ENCODE results near the gene CIDEB. TPM values are rescaled to one million over a fixed set of nuclear protein-coding genes. Genes with fewer than 3 reads are reported as not detected.

Gene CIDEB
- total and polyA plus RNA-seq, 2 of the 4 experiments (the other 2 are of a cell fraction), result under 0.01 to 0.19 TPM

- 85% methylated on average over 6 of the region's 6 CpGs; no CpG with 5 or more reads in 1 of the 2 experiments for WGBS, 2 experiments (ENCODE audit: extremely low coverage in 2 of 2, insufficient read length in 1 of 2)
- H3K9ac ChIP-seq (ENCODE audit: low read depth, low read length), result no peak overlapping the region
- no peak overlapping the region for H2AK9ac ChIP-seq (replicated peaks; ENCODE audit: low read depth, low read length, poor library complexity)
- H2BK5ac ChIP-seq (ENCODE audit: low read depth, low read length, poor library complexity, severe bottlenecking), result no peak overlapping the region
- H3K4me2 ChIP-seq (ENCODE audit: low read depth, low read length), result no peak overlapping the region
- H4K20me1 ChIP-seq (ENCODE audit: insufficient read depth, low read length), result no peaks in the 10 kb centered on the region
- no peak overlapping the region for H2BK120ac ChIP-seq (ENCODE audit: low read depth, low read length)
- no peak overlapping the region for H3K27ac ChIP-seq (ENCODE audit: insufficient read depth, low read length)
- intact Hi-C loops (cut with micrococcal nuclease) (no loop called here), in situ Hi-C loops (cut with MboI; ENCODE audit: low sequenced_read_pairs) (no loop called here), dilution Hi-C loops (cut with HindIII; ENCODE audit: low sequenced_read_pairs, unreplicated experiment) (no loop called here)
- H4K91ac ChIP-seq (ENCODE audit: insufficient read depth, low read depth, low read length), result no peak overlapping the region
- ATAC-seq (ENCODE audit: low read depth), result no peak
- no peaks in the 10 kb centered on the region for H3K36me3 ChIP-seq (ENCODE audit: control insufficient read depth, insufficient read depth, low read length)
- CTCF ChIA-PET, result no interaction called here
- no peaks in the 10 kb centered on the region; the same call in 1 of the 2 replicates for H3K9me1 ChIP-seq (ENCODE audit: insufficient read depth, low read length)
- no peak overlapping the region for H3K4ac ChIP-seq (ENCODE audit: low read depth, low read length)
- H2AK5ac ChIP-seq (ENCODE audit: low read depth, low read length), result no peak overlapping the region
- no peak overlapping the region for H3K4me3 ChIP-seq (ENCODE audit: insufficient read depth, low read depth, low read length)
- no peaks in the 10 kb centered on the region; the same call in 1 of the 2 replicates for H3K4me1 ChIP-seq (ENCODE audit: control insufficient read depth, insufficient read depth, low read length)
- H3K79me1 ChIP-seq (ENCODE audit: low read depth in 1 of 2, low read length in 2 of 2), result peaks cover 8 to 19% of the 10 kb centered on the region in 2 experiments
- H3K27me3 ChIP-seq (ENCODE audit: control insufficient read depth, insufficient read depth, low read length), result no peaks in the 10 kb centered on the region
- POLR2A ChIA-PET (ENCODE audit: unreplicated experiment), result no interaction called here
- TF ChIP-seq RAD21 (IDR thresholded peaks at IDR 0.05; ENCODE audit: low read length), result no peak
- no peak for TF ChIP-seq MAFK (IDR thresholded peaks at IDR 0.05; ENCODE audit: low read depth, low read length)
- TF ChIP-seq MXI1 (IDR thresholded peaks at IDR 0.05; ENCODE audit: borderline replicate concordance, low read depth, low read length), result no peak
- TF ChIP-seq CEBPB (IDR thresholded peaks at IDR 0.05; ENCODE audit: low read depth, low read length), result no peak
- TF ChIP-seq POLR2A (IDR thresholded peaks at IDR 0.05; ENCODE audit: low read depth, low read length), result no peak
- no peak for TF ChIP-seq CTCF (conservative IDR thresholded peaks at IDR 0.05; ENCODE audit: low read depth, low read length)
- TF ChIP-seq CHD1 (IDR thresholded peaks at IDR 0.05; ENCODE audit: low read depth, low read length), result no peak
- no peak for TF ChIP-seq NFE2L2 (IDR thresholded peaks at IDR 0.05; ENCODE audit: low read depth, low read length)
- TF ChIP-seq MAZ (IDR thresholded peaks at IDR 0.05; ENCODE audit: borderline replicate concordance, low read depth, low read length), result no peak
- no peak for TF ChIP-seq RFX5 (IDR thresholded peaks at IDR 0.05; ENCODE audit: low read depth, low read length)
- TF ChIP-seq USF2 (IDR thresholded peaks at IDR 0.05; ENCODE audit: low read depth, low read length), result no peak
- TF ChIP-seq BHLHE40 (IDR thresholded peaks at IDR 0.05; ENCODE audit: low read depth, low read length), result no peak
- no peak for TF ChIP-seq RCOR1 (IDR thresholded peaks at IDR 0.05; ENCODE audit: insufficient replicate concordance, low read length)
- TF ChIP-seq FOS (IDR thresholded peaks at IDR 0.05; ENCODE audit: low read depth, low read length), result no peak
- TF ChIP-seq SMC3 (IDR thresholded peaks at IDR 0.05; ENCODE audit: low read depth, low read length), result no peak
- TF ChIP-seq ELK1 (IDR thresholded peaks at IDR 0.05; ENCODE audit: borderline replicate concordance, low read depth, low read length), result no peak
- H2AFZ ChIP-seq (replicated peaks; ENCODE audit: low read length, poor library complexity), result no peak overlapping the region
- H4K5ac ChIP-seq (ENCODE audit: low read depth, low read length), result no peak overlapping the region
- H3K9me3 ChIP-seq (ENCODE audit: control insufficient read depth, insufficient read depth, low read length), result no peaks in the 10 kb centered on the region
- H4K8ac ChIP-seq (ENCODE audit: low read depth in 2 of 2, low read length in 2 of 2), result no peak overlapping the region
- no peak overlapping the region for H3K23ac ChIP-seq (ENCODE audit: low read depth, low read length)
- H3K14ac ChIP-seq (replicated peaks; ENCODE audit: low read depth, low read length), result no peak overlapping the region
- no peak overlapping the region for H2BK20ac ChIP-seq (ENCODE audit: low read depth, low read length)
- no peak overlapping the region for H2BK15ac ChIP-seq (ENCODE audit: low read depth, low read length)
- BruUV-seq (replicated peaks), result no TSS peak
- H3K56ac ChIP-seq (ENCODE audit: extremely low read depth, insufficient read depth, low read length), result no peak overlapping the region
- no peak for DNase-seq
- no peak overlapping the region for H3K18ac ChIP-seq (ENCODE audit: low read depth, low read length)
These were observed 30.7 kb downstream of the CIDEB start for GRCh38 chr14:24277071-24277470.
